Coronary artery (tissue), 2 donors: Measurements from ENCODE around the gene COL27A1.

Experiments
- DNase-seq: peaks from one replicate; pipeline ENCODE4 v3.0.0-alpha.2; 2017; ENCODE audit warnings: low spot score
- H3K27ac ChIP-seq, 2 donors: fragments of 200-600 bp; sonication (generic); one replicate each; pipeline ENCODE4 v1.5.1; 2016 to 2019
- H3K4me3 ChIP-seq: fragments of 200-600 bp; sonication (generic); 2 replicates; pipeline ENCODE4 v1.5.1; 2016; ENCODE audit warnings: mild to moderate bottlenecking, moderate library complexity
- TF ChIP-seq, protein P1 (sequence below): fragments of 200-600 bp; sonication (generic); IDR thresholded peaks from one replicate; pipeline ENCODE4 v1.5.1; 2019; ENCODE audit warnings: antibody characterized with exemption

Gene COL27A1

DNA sequence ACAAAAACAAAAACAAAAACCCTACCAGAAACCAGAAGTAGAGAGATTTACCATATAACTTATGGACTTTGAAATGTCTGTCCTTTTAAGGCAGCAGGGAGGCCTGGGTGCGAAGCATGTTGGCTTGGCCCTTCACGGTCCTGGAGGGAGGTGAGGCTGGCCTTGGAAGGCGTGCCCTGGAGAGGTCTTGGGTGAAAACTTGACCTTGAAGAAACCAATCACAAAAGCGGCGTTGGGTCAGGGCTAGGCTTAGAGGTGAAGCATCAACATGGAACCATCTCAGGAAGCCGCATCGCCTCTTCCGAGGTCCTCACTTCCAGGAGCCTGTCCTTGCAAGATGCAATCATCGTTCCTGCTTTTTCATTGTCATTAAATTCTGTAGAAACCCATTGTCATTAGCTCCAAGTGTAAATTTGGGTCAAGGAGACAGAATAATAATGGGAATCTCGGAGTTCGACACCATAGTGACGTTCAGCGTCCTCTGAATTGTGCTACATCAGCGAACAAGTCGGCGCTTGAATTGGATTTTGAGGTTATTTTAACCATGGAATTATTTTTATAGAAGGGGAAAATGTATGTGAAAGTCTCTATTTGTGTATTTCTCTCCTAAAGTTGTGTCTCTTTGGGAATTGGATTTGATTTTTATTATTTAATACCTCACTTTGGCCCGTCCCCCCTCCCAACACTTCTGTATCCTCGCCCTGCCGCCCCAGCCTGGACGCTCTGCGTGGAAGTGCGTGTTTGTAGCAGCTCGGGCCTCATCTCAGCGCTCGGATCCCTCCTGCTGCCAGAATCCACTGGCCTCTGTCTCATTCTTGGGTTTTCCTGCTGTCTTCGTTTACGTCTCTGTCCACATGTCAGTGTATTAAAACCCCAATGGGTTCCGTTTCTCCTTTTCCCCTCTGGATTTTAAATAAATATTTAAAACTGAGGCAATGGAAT lies 156.5 kb downstream of the COL27A1 start:
- TF ChIP-seq, protein P1, sequence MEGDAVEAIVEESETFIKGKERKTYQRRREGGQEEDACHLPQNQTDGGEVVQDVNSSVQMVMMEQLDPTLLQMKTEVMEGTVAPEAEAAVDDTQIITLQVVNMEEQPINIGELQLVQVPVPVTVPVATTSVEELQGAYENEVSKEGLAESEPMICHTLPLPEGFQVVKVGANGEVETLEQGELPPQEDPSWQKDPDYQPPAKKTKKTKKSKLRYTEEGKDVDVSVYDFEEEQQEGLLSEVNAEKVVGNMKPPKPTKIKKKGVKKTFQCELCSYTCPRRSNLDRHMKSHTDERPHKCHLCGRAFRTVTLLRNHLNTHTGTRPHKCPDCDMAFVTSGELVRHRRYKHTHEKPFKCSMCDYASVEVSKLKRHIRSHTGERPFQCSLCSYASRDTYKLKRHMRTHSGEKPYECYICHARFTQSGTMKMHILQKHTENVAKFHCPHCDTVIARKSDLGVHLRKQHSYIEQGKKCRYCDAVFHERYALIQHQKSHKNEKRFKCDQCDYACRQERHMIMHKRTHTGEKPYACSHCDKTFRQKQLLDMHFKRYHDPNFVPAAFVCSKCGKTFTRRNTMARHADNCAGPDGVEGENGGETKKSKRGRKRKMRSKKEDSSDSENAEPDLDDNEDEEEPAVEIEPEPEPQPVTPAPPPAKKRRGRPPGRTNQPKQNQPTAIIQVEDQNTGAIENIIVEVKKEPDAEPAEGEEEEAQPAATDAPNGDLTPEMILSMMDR: no peak

DNA sequence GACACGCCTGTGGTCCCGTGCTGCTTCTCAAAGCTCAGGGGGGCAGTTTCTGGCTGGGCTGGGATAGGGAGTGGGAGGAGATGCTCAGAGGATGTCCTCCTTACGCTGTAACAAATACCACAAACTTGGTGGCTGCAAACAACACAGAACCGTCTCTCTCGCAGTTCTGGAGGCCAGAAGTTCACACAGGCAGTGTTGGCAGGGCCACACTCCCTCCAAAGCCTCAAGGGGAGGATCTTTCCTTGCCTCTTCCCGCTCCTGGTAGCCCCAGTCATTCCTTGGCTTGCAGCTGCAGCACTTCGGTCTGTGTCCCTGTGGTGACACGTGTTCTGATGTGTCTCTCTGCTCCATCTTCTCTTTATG lies 157.2 kb downstream of the COL27A1 start:
- H3K4me3 ChIP-seq: no peak overlapping the region
- TF ChIP-seq, protein P1: no peak
- H3K27ac ChIP-seq: no peak overlapping the region
- peak; percentile 49 for DNase-seq

More for the DNA sequence above, 156.5 kb downstream of the COL27A1 start:
- no peak overlapping the region for H3K27ac ChIP-seq
- peak; percentile 40 for DNase-seq
- no peak overlapping the region for H3K4me3 ChIP-seq

DNA sequence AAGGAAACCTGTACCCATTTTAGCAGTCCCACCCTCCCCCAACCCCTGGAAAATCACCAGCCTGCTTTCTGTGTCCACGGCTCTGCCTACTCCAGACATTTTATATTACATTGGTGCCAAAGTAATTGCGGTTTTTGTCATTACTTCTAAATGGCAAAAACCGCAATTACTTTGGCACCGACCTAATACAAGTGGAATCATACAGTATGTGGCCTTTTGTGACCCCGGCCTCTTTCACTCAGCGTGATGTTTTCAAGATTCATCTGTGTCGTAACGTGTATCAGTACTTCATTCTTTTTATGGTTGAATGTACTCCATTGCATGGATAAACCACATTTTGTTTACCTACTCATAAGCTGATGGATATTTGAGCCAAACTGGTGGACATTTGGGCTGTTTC lies 157.8 kb downstream of the COL27A1 start:
- peak; percentile 29 for DNase-seq
- Histone ChIP-seq H3K27ac (no peak overlapping the region), H3K4me3 (no peak overlapping the region)
- TF ChIP-seq, protein P1: no peak

DNA sequence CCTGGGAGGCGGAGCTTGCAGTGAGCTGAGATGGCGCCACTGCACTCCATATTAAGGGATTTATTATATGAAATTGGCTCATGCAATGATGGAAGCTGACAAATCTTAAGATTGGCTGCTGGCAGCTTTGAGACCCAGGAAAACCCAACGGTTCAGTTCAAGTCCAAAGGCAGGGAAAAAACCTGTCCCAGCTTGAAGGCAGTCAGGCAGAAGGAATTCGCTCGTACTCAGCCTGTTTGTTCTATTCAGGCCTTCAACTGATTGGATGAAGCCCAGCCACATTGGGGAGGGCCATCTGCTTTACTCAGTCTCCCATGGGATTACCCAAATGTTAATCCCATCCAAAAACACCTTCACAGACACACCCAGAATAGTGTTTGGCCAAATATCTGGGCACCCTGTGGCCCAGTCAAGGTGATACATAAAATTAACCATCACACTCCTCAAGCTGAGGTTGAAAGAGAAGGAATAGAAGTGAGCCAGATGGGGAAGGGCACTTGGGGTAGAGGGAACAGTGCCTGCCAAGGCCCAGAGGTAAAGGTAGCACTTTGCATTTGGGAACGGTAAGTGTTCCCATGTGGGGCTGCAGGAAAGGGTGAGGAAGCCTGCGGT lies 159.0 kb downstream of the COL27A1 start:
- H3K4me3 ChIP-seq: no peak overlapping the region
- TF ChIP-seq, protein P1: no peak
- DNase-seq: peak; percentile 16
- H3K27ac ChIP-seq: no peak overlapping the region

DNA sequence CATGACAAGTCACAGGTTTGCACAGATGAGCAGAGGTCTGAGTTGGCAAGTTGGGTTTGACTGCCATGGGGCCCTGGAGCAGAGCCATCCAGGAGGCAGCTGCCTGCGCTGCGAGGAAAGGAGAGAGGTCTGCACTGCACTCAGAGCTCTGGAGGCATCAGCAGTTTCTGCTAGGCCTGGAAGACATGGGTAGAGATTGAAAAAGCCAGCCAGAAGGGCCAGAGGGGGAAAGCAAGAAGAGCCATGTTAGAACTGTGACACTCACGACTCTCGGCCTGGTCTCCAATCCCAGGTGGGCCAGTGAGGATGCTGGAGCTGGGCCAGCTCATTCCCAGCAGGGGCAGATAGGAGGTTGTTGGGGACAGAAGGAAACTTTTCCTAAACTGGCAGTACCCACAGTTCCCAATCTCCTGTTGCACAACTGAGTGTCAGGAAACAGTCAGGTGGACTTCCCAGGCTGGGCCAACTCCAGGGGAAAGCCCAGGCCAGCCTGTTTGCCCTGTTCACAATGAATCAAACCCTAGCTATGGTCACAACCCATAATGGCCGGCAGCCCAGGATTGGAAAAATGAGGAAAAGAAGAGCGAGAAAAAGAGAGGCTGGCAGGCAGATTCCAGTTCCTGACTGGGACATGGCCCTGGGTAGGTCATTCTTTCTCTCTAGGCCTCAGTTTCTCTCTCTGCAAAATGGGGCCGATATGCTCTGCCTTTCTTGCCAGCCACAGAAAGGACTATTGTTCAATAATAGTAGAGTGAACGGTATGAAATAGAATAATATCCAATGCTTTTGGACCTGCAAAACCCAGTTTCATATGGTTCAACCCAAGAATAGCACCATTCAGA lies 159.8 kb downstream of the COL27A1 start:
- peak; percentile 60 for DNase-seq
- H3K4me3 ChIP-seq: no peak overlapping the region
- TF ChIP-seq, protein P1: no peak
- no peak overlapping the region for H3K27ac ChIP-seq

DNA sequence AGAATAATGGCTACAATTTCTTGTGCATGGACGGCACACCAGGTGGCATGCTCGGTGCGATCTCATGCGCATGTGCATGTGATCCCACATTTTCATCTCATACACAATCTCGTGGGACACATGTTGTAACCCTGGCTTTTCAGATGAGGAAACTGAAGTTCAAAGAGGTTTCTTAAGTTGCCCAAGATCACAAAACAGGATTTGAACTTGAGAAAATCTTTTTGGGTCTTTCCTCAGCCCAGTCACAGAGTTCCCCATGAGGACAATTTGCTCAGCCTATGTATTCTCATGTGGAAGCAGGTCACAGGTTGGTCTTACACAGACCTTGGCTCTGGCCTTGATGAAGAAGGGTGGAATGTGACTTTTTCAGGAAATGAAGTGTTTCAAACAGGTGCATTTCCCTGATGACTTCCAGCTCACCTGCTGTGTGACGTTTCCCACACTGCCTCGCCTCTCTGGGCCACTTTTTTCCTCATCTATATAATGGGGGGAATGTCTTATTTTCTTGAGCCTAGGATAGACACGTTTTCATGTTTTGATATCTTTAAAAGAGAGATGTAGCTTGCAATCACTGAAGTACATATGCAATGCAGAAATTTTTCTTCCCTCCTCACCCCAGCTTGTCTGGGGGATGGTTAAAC lies 160.5 kb downstream of the COL27A1 start:
- no peak for DNase-seq
- TF ChIP-seq, protein P1: no peak
- no peak overlapping the region for H3K4me3 ChIP-seq
- H3K27ac ChIP-seq: no peak overlapping the region
